Activated gamma-delta T cell treated with Interleukin-2 at 50 U/mL for 16 hours (primary cell): ENCODE results near the gene HES2.
"Not testable (repeated sequence)": the region's sequence is repeated elsewhere in the genome, so short reads cannot be mapped to it uniquely, and the experiment has no call there.

Experiments
- DNase-seq: peaks from one replicate; pipeline ENCODE4 v3.0.0-alpha.2; 2020

HES2 gene

GRCh38 chr1:6384135-6384534 is 35.6 kb downstream of the HES2 start:
- no peak for DNase-seq

GRCh38 chr1:6380037-6380436 is 39.7 kb downstream of the HES2 start:
- no peak for DNase-seq

GRCh38 chr1:6378096-6378746 is 41.5 kb downstream of the HES2 start:
- no peak for DNase-seq

- DNase-seq: no peak
Observed at GRCh38 chr1:6373961-6374720, 45.6 kb downstream of the HES2 start.

- DNase-seq: not testable (repeated sequence)
Observed at GRCh38 chr1:6372236-6372635, 47.5 kb downstream of the HES2 start.

- DNase-seq: no peak
Observed at GRCh38 chr1:6370006-6370405, 49.7 kb downstream of the HES2 start.

- DNase-seq: no peak
Observed at GRCh38 chr1:6367381-6368012, 52.2 kb downstream of the HES2 start.

GRCh38 chr1:6365047-6365446 is 54.7 kb downstream of the HES2 start:
- DNase-seq: peak; percentile 21

GRCh38 chr1:6363085-6363884 is 56.4 kb downstream of the HES2 start:
- not testable (repeated sequence) for DNase-seq
